Kidney capillary endothelial cell (primary cell): ENCODE measurements around the gene LYPD4.
A peak's percentile ranks its signal among the peaks of the same experiment; 100 is the strongest.
"Not testable (repeated sequence)": the region's sequence is repeated elsewhere in the genome, so short reads cannot be mapped to it uniquely, and the experiment has no call there.

Experiments used
- DNase-seq: peaks from one replicate; pipeline ENCODE4 v3.0.0-alpha.2; 2018; ENCODE audit warnings: low spot score

The LYPD4 gene

DNA sequence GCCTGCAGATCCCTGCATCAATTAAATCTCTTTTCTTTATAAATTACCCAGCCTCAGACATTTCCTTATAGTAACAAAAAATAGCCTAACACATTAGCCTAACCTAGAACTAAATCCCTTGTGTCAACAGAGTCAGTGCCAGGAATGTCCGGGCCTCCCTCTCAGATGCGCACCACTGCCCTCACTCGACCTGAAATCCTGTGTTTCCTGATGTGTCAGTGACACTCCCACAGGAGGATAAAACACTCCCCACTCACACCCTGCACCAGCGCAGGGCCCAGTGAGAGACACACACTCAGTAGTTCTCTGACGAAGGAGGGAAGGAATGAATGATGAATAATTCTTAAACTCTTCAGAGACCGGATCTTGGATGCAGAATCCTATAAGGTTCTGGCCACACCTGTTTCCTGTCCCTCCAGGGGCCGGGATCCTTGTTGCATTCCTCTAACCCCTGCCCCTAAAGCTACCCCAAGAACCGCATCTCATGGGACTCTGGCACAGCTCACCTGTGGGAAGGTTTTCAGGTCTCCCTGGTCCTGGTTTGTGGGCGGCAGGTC, 45.0 kb downstream of the LYPD4 start:
- no peak for DNase-seq

DNA sequence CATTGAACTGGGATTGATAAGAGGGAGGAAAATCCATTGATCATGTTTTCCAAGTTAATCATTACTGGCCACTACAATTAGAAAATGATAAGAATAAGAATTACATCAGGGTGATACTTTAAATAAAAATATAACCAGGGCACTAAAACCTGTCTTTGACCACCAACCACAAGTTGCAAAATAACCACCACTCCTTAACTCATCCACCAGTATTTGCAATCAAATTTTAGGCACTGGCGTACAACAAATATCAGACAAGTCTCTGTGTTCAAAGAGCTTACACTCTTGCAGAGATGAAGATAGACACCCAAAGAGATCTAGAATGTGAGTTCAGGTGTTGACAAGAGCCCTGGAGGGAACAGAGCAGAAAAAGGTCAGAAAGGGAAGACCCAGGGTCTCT, 47.6 kb downstream of the LYPD4 start:
- DNase-seq, result no peak

DNA sequence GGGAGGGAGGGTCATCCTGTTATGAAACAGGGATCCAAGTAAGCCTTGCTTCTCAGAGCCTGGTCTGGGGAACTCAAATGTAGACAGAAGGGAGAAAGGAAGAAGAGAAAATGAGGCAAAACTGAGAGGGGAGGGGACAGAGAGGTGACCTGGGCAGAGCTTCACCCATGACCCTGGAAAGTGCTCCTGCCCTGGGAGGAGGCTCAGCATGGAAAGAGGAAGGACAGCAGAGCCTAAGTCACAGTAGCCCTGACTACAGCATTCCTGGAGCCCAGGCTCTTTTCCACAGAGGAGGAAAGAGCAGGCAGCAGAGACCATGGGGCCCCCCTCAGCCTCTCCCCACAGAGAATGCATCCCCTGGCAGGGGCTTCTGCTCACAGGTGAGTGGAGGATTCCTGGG, 48.1 kb downstream of the LYPD4 start, which contains the start of gene CEACAM3:
Gene CEACAM3, plus strand, starts transcription at position 226 of the 400 bp plus-strand sequence. Its CDS starts 91 bp downstream, at position 317.
- no peak for DNase-seq

DNA sequence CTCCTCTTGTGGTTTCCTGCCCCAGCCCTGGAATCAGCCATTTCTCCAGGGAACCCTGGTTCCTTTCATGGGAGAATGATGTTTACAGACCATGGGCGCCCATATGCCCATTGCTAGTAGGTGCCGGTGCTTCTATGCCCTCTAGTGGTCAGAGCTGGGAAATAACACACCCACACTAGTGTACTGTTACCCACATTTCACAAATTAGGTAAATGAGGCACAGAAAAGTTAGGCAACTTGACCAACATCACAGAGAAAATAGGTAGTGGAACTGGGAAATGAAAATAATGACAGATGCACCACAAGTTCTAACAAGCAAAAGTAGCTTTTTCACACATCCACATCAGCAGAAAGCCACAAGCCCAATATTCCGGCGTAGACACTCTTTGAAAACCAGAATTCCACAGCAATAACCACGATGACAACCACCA, 49.4 kb downstream of the LYPD4 start:
- DNase-seq, result peak; percentile 16

DNA sequence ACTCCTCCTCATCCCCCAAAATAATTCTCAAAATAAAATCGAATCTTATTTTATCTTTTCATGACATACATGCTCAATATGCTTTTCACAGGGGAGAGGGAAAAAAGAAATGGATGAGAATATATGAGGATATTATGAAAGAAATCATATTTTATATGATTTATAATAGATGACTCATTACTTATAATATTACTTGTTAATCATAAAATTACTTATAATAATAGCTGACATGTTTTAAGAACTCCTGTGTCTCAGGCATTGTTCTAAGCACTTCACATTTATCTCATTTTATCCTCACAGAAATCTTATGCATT, 51.1 kb downstream of the LYPD4 start:
- DNase-seq, result no peak

DNA sequence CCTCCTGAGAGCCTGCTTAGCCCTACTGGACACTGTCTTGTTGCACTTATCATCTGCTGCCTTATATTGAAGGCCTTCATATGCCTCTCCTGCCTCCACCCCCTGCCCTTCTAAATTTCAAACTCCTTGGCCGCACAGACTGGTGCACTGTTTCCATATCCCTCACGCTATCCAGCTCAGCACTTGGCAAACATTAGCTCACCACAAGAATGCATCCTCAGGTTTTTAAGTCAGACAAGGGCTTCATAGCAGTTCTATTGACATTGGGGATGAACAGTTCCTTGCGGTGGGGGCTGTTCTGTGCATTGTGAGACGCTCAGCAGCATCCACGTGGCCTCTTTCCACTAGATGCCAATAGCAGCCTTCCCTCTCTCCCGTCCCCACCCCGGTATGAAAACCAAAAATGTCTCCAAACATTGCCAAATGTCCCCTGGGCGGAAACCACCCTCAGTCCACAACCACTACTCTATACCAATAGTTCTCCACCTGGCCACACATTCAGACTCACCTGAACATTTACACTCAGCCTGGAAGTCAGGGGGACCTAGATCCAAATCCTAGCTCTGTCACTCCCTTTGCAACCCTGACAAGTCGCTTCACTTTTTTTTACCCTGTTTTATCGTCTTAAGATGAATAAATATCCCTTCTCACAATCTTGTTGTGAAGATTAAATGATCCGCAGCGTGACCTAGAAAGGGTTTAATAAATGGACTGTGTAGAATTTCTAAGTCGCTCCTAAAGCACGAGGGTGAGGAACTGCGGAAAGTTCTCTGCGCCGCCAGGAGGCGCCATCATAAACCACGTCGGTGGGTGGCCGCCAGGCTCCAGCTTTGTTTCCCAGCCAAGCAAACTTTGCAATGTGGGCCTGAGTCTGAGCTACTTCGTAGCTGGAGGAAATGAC, 51.7 kb downstream of the LYPD4 start:
- DNase-seq, result peak; percentile 26

DNA sequence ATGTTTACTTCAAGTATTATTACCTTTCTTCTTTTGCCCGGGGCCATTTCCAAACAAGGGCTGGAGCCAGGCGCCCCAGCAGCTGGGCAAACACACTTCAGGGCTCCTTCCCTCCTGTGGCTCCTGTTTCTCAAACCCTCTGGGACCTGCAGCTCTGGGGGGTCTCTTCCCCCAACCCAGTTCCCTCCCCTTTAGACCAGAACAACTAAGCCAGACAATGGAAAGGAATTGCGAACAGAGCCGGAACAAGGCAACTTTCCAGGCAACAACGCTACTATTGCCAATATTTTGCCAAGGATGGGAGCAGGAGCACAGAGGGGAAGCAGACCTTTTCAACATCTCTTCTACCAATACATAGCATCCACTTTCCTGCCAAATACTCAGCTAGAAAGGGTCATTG, 55.4 kb downstream of the LYPD4 start:
- not testable (repeated sequence) for DNase-seq

DNA sequence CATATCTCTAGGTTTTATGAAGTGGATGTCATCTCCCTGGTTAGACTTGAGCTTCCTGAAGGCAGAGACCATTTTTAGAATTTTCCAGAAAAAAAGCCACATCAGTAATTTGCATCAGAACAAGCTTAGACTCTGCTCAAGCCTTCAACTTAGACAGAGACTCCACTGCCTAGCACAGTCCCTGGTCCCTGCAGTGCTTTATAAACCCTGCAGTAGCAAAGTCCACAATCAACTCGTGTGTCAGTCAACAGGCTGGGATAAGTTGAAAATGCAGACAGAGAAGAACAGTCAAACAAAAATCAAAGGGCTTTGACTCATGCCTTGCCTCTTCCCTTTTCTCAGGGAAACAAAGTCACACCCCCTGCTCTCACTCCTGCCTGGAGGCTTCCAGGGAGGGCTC, 56.0 kb downstream of the LYPD4 start:
- DNase-seq, result not testable (repeated sequence)
